GM21447 (cell line): ENCODE results near the gene LILRB4.
"Not testable (repeated sequence)": the region's sequence is repeated elsewhere in the genome, so short reads cannot be mapped to it uniquely, and the experiment has no call there.

Experiments used
- ATAC-seq: cut with Tn5 transposase; IDR thresholded peaks from one replicate; pipeline ENCODE4 v1.9.1; 2021; ENCODE audit not compliant: unreplicated experiment

LILRB4 gene

GRCh38 chr19:54691582-54692297 lies 29.0 kb downstream of the LILRB4 start:
- no peak for ATAC-seq

- no peak for ATAC-seq
These were observed 29.5 kb downstream of the LILRB4 start for GRCh38 chr19:54692298-54692615.

GRCh38 chr19:54694648-54695047 lies 31.9 kb downstream of the LILRB4 start:
- no peak for ATAC-seq

- ATAC-seq = no peak
These were observed 33.3 kb downstream of the LILRB4 start for GRCh38 chr19:54696117-54696548.

GRCh38 chr19:54696766-54697165 lies 34.0 kb downstream of the LILRB4 start:
- no peak for ATAC-seq

GRCh38 chr19:54697716-54698115 lies 34.9 kb downstream of the LILRB4 start:
- ATAC-seq = not testable (repeated sequence)

- ATAC-seq = no peak
These were observed 42.1 kb downstream of the LILRB4 start for GRCh38 chr19:54704928-54705327.

- ATAC-seq = no peak
These were observed 45.2 kb downstream of the LILRB4 start for GRCh38 chr19:54707962-54708361.

GRCh38 chr19:54708781-54709180 lies 46.0 kb downstream of the LILRB4 start:
- ATAC-seq = no peak

- no peak for ATAC-seq
These were observed 46.6 kb downstream of the LILRB4 start for GRCh38 chr19:54709212-54709948.

- ATAC-seq = not testable (repeated sequence)
These were observed 47.2 kb downstream of the LILRB4 start for GRCh38 chr19:54709956-54710355.
